Panc1 (cell line): ENCODE measurements around the gene HOXA4.

ENCODE experiments used
- CTCF ChIP-seq: fragments of 450-650 bp; IDR thresholded peaks from 2 replicates; pipeline ENCODE4 v1.5.1; 2017; ENCODE audit warnings: mild to moderate bottlenecking
- POLR2AphosphoS5 ChIP-seq: IDR thresholded peaks from 2 replicates; pipeline ENCODE4 v1.6.1; 2012; ENCODE audit warnings: mild to moderate bottlenecking, low read depth, low read length, moderate library complexity
- TCF7L2 ChIP-seq: IDR thresholded peaks from 2 replicates; pipeline ENCODE4 v1.6.1; 2011; ENCODE audit warnings: mild to moderate bottlenecking, low read depth, low read length, inconsistent platforms

GRCh38 chr7:27164367-27165088, 34.0 kb upstream of the HOXA4 start:
- TF ChIP-seq CTCF (no peak), POLR2AphosphoS5 (no peak), TCF7L2 (no peak)
